Hair follicle dermal papilla cell (primary cell): ENCODE results near the gene PPIL6. TPM values are rescaled to one million over a fixed set of nuclear protein-coding genes. Genes with fewer than 3 reads are reported as not detected.

Source experiments
- total RNA-seq: library from RNA; depleted of rRNA; stranded (reverse); fragments of >200 nt; gene quantifications from 2 replicates; pipeline ENCODE4 v1.2.3, GENCODE V29; 2012

Gene PPIL6
- 2.1 and 2.3 TPM in 2 replicates for total RNA-seq

DNA sequence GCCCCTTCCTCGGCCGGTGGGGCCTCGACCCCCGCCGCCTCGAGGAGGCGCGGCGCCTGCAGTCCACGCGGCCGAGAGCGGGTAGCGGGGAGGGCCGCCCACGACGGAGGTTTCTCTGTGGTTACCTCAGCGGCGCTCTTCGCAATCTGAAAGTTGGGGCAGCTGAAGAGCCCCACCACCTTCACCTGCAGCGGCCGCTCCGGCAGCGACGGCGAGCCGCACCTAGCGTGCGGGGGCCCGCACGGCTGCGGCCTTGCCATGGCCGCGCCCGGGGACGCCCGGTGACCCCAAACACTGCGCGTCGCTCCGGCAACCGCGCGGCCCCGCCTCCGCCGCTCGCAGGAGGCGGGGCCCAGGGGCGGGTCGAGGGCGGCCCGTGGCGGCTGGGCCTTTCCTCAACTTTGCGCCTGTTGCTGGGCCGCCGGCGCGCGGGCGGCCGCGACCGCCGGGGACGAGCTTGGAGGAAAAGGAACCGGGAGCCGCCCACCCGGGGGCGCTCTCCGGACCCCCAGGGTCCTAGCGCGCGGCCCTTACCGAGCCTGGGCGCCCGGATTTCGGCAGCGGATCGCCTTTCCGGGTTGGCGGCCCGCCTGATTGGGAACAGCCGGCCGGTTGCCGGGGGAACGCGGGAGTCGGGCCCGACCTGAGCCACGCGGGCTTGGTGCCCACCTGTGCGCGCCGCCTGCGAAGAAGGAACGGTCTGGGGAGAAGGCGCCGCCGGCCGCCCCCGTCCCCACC lies at the start of gene PPIL6, which contains the start of gene SMPD2:
TSS of gene PPIL6 (minus strand) at position 298 of the 738 bp plus-strand sequence. CDS start at position 260, 38 bp downstream.
TSS of gene SMPD2 (plus strand) at position 394 of the 738 bp plus-strand sequence. CDS start 398 bp downstream, outside the sequence.

DNA sequence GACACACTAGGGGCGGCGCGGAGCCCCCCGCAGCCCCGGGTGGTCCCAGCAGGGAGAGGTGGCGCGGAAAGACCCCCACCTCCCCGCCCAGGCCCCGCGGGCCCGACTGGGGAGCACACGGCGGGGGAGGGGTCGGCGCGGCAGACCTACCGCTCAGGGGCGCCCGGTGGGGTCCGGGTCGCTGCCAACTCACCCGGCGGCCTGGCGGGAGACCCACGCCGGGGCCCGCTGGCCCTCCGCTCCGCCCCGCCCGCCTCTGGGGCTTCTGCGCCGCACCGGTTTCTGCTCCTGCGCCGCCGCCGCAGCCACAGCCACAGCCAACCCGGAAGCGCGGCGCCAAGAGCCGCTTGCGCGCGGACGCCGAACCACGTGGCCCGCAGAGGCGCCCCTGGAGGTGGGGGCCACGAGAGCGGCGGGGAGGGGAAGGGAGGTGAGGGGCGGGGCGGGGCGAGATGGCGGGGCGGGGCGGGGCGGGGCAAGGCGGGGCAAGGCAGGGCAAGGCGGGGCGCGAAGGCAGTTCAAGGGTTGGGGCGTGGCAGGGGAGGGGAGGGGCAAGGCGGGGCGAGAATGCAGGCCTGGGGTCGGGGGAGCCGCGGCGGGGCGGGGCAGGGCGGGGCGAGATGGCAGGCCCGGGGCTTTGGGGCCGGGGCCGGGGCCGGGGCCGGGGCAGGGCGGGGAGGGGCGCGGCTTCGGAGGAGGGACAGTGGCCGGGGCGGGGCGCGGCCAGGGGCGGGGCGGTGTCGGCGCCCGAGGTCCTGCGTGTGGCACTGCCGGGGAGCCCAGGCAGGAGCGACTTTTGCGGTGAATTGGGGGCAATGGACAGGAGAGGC lies 42.7 kb upstream of the PPIL6 start, which contains the start of gene ZBTB24:
TSS of gene ZBTB24 (minus strand) at position 315 of the 830 bp plus-strand sequence. CDS start 1,193 bp downstream, outside the sequence.

DNA sequence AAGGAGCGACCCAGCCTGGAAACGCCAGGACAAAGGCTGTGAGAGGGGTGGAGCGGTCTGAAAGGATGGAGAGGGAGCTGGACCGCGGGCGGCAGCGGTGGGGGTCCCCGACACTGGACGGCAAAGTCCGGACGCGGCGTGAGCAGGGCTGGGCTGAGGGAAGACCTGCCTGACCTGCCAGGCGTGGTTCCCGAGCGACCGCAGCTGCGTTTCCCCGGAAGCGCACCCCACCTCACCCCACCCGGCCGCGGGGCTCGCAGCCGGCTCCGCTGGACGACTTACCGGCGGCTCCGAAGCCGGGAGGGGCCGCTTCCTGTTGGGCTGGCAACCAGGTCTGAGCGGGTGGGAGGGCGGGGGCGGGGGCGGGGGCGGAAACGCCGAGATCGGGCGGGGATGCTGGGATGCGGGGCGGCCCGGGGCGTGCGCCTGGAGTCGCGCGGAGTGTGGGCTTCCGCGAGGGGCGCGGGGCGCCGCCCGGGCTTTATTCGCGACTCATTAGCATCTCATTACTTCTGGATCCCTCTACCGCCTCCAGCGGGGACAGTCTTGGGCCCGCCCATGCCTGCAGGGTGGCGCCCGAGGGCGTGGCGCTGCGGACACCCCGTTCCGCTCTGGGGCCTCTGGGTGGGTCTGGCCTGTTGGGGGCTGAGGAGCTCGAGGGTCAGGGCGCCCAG lies 15.1 kb upstream of the PPIL6 start, which contains the start of gene MICAL1:
TSS of gene MICAL1 (minus strand) at position 336 of the 674 bp plus-strand sequence. CDS start 1,576 bp downstream, outside the sequence.

DNA sequence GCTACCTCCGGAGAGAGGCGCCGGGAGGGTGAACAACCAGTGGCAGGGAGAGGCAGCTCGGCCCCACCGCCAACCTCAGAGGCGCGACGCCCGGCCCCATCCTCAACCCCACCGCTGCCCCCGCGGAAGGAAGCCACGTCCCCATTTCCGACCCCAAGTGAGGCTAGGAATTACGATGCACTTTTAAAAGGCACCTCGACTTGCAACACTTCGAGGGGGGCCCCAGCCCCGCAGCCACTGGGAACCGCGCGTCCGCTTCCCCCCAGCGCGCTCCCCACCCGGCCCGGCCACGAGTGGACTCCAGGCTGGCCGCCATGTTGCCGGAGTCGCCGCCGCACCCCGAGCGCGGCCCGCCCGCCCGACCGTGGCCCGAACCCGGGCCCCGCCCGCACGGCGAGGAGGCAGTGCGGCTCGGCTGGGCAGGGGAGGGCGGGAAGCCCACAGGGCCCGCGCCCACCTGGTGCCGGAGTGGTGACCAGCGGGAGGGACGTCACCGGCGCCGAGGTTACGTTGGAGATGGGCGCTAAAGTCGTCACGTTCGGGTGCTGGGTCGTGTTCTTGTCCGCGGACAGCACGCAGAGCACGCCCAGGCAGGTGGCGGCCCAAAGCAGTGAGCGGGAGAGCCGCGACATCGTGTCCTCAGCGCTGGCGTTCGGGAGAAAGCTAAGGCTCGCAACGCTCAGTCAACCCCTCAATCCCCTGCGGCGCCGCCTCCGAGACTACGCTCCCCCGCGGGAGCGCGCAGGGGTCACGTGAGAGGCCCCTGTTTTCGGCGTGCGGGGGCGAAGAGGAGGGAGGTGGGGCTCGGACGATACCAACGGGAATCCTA lies 58.5 kb downstream of the PPIL6 start, which contains the start of gene CD164:
TSS of gene CD164 (minus strand) at position 721 of the 829 bp plus-strand sequence. CDS start at position 632, 89 bp downstream.

Other genes starting within 250 kb of the PPIL6 start
- gene CD164, start 58.2 kb downstream of the PPIL6 start, total RNA-seq = 155 and 173 TPM in 2 replicates
- gene SMPD2, start 96 bp upstream of the PPIL6 start, total RNA-seq = 10.8 and 14.3 TPM in 2 replicates
- gene MICAL1, start 15.1 kb upstream of the PPIL6 start, total RNA-seq = 139 and 150 TPM in 2 replicates
- 16.2 and 19.5 TPM in 2 replicates for gene ZBTB24, start 42.6 kb upstream of the PPIL6 start, total RNA-seq